ENCODE data around the gene CHN2. TPM values are rescaled to one million over a fixed set of nuclear protein-coding genes. Genes with fewer than 3 reads are reported as not detected.

Gene CHN2
- total RNA-seq, 1 experiment from 2014 or later = 7.7 TPM

GRCh38 chr7:29325476-29325875, 130.9 kb downstream of the CHN2 start:
- Histone ChIP-seq H3F3A (ENCODE audit: low read length, unreplicated experiment) (no peaks in the 10 kb centered on the region), H2AFZ (ENCODE audit: low read length) (no peak overlapping the region), H3K27ac (ENCODE audit: low read length) (no peak overlapping the region), H3K79me2 (ENCODE audit: low read length) (no peaks in the 10 kb centered on the region), H4K20me1 (ENCODE audit: low read length) (no peaks in the 10 kb centered on the region), H3K4me2 (ENCODE audit: low read length) (no peak overlapping the region), H3K4me1 (ENCODE audit: insufficient read depth, low read length) (0 out of 2 replicates have a peak, but pooled peaks cover 3% of the 10 kb centered on the region), H3K27me3 (ENCODE audit: low read length) (no peaks in the 10 kb centered on the region), H3K4me3 (ENCODE audit: low read length) (no peak overlapping the region), H3K9ac (ENCODE audit: low read length) (no peak overlapping the region), H3K36me3 (ENCODE audit: low read depth, low read length) (no peaks in the 10 kb centered on the region), H3K9me2 (replicated peaks; ENCODE audit: low read length) (no peaks in the 10 kb centered on the region), H3K9me3 (ENCODE audit: low read length) (no peaks in the 10 kb centered on the region)
- BruUV-seq (replicated peaks) = no TSS peak
- DNase-seq (no peak), ATAC-seq (no peak)
- ChIA-PET POLR2A (ENCODE audit: unreplicated experiment) (no interaction called here), CTCF (no interaction called here)
- TF ChIP-seq CTCF (conservative IDR thresholded peaks at IDR 0.05; ENCODE audit: low read depth, low read length) = no peak
- no peak for TF ChIP-seq EZH2 (IDR thresholded peaks at IDR 0.05; ENCODE audit: low read length, unreplicated experiment)
- TF ChIP-seq EZH2phosphoT487 (IDR thresholded peaks at IDR 0.05; ENCODE audit: borderline replicate concordance, low read length) = no peak
- intact Hi-C loops (cut with micrococcal nuclease) = no loop called here

DNA sequence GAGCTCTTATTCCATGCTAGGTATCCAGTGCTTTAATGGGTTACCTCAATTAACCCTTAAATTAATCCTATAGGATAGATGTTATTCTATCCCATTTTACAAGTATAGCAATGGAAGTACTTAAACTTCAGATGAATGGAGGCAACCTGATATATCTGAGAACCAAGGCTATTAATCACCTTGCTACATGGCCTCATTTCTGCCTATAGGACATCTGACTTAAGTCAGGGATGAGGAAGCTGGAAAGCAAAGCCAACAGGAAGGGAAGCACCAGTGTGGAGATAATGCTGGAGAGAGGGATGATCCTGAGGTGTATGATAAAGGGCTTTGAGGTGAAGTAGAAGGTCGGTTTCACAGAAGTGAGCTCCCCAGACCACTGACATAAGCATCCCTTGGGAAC, 132.3 kb downstream of the CHN2 start:
- Histone ChIP-seq H3K4me1 (ENCODE audit: insufficient read depth, low read length) (0 out of 2 replicates have a peak, but pooled peaks cover 3% of the 10 kb centered on the region), H3K4me2 (ENCODE audit: low read length) (no peak overlapping the region), H3K79me2 (ENCODE audit: low read length) (no peaks in the 10 kb centered on the region), H4K20me1 (ENCODE audit: low read length) (no peaks in the 10 kb centered on the region), H3K36me3 (ENCODE audit: low read depth, low read length) (no peaks in the 10 kb centered on the region), H3K4me3 (ENCODE audit: low read length) (no peak overlapping the region), H2AFZ (ENCODE audit: low read length) (no peak overlapping the region), H3K9me3 (ENCODE audit: low read length) (no peaks in the 10 kb centered on the region), H3K9ac (ENCODE audit: low read length) (no peak overlapping the region), H3K27me3 (ENCODE audit: low read length) (no peaks in the 10 kb centered on the region), H3K27ac (ENCODE audit: low read length) (no peak overlapping the region), H3K9me2 (replicated peaks; ENCODE audit: low read length) (no peaks in the 10 kb centered on the region), H3F3A (ENCODE audit: low read length, unreplicated experiment) (no peaks in the 10 kb centered on the region)
- ChIA-PET CTCF (no interaction called here), POLR2A (ENCODE audit: unreplicated experiment) (no interaction called here)
- ATAC-seq (no peak), DNase-seq (no peak)
- no TSS peak for BruUV-seq (replicated peaks)
- no peak for TF ChIP-seq EZH2 (IDR thresholded peaks at IDR 0.05; ENCODE audit: low read length, unreplicated experiment)
- TF ChIP-seq CTCF (conservative IDR thresholded peaks at IDR 0.05; ENCODE audit: low read depth, low read length) = no peak
- TF ChIP-seq EZH2phosphoT487 (IDR thresholded peaks at IDR 0.05; ENCODE audit: borderline replicate concordance, low read length) = no peak
- intact Hi-C loops (cut with micrococcal nuclease) = no loop called here

GRCh38 chr7:29327455-29327854, 132.9 kb downstream of the CHN2 start:
- no peak for DNase-seq
- no peak overlapping the region for H2AFZ ChIP-seq (ENCODE audit: low read length)
- no peak for TF ChIP-seq EZH2 (IDR thresholded peaks at IDR 0.05; ENCODE audit: low read length, unreplicated experiment)
- no peak for TF ChIP-seq CTCF (conservative IDR thresholded peaks at IDR 0.05; ENCODE audit: low read depth, low read length)
- TF ChIP-seq EZH2phosphoT487 (IDR thresholded peaks at IDR 0.05; ENCODE audit: borderline replicate concordance, low read length) = no peak
- H3K9me3 ChIP-seq (ENCODE audit: low read length) = no peaks in the 10 kb centered on the region
- CTCF ChIA-PET = no interaction called here
- no peak for ATAC-seq
- BruUV-seq (replicated peaks) = no TSS peak
- no peaks in the 10 kb centered on the region for H4K20me1 ChIP-seq (ENCODE audit: low read length)
- H3K9me2 ChIP-seq (replicated peaks; ENCODE audit: low read length) = no peaks in the 10 kb centered on the region
- no peak overlapping the region for H3K27ac ChIP-seq (ENCODE audit: low read length)
- no peak overlapping the region for H3K9ac ChIP-seq (ENCODE audit: low read length)
- no peaks in the 10 kb centered on the region for H3K36me3 ChIP-seq (ENCODE audit: low read depth, low read length)
- no peak overlapping the region for H3K4me3 ChIP-seq (ENCODE audit: low read length)
- H3F3A ChIP-seq (ENCODE audit: low read length, unreplicated experiment) = no peaks in the 10 kb centered on the region
- POLR2A ChIA-PET (ENCODE audit: unreplicated experiment) = no interaction called here
- intact Hi-C loops (cut with micrococcal nuclease) = no loop called here
- no peaks in the 10 kb centered on the region for H3K79me2 ChIP-seq (ENCODE audit: low read length)
- no peaks in the 10 kb centered on the region for H3K27me3 ChIP-seq (ENCODE audit: low read length)
- 0 out of 2 replicates have a peak, but pooled peaks cover 3% of the 10 kb centered on the region for H3K4me1 ChIP-seq (ENCODE audit: insufficient read depth, low read length)
- H3K4me2 ChIP-seq (ENCODE audit: low read length) = no peak overlapping the region
